Activated naive CD4-positive, alpha-beta T cell treated with anti-CD3 and anti-CD28 coated beads, Interleukin-2, amount 10 ng/mL, durations not matched to agents 7 days and 5 days (primary cell): ENCODE results near the gene SLC20A1.
"Not testable (repeated sequence)": the region's sequence is repeated elsewhere in the genome, so short reads cannot be mapped to it uniquely, and the experiment has no call there.

ENCODE experiments used
- CTCF ChIA-PET: fragments of 350-600 bp; sonication (Branson Sonifier 250); formaldehyde crosslinking; loops from one replicate; lab custom pipeline; 2021; ENCODE audit warnings: antibody characterized with exemption; lab: Charles Lee
- DNase-seq: peaks from one replicate; pipeline ENCODE4 v3.0.0-alpha.2; 2020
- H3K27ac Mint-ChIP-seq: one replicate; pipeline ENCODE4 v1.8.0; 2021; ENCODE audit warnings: mild to moderate bottlenecking, moderate library complexity, mixed read lengths
- H3K27me3 Mint-ChIP-seq: one replicate; pipeline ENCODE4 v1.8.0; 2021; ENCODE audit warnings: mild to moderate bottlenecking, mixed read lengths
- H3K36me3 Mint-ChIP-seq: one replicate; pipeline ENCODE4 v1.8.0; 2021; ENCODE audit warnings: mixed read lengths
- H3K4me1 Mint-ChIP-seq: one replicate; pipeline ENCODE4 v1.8.0; 2021; ENCODE audit warnings: mixed read lengths
- H3K4me3 Mint-ChIP-seq: one replicate; pipeline ENCODE4 v1.8.0; 2021; ENCODE audit warnings: mild to moderate bottlenecking, moderate library complexity, mixed read lengths
- H3K9me3 Mint-ChIP-seq: one replicate; pipeline ENCODE4 v1.8.0; 2021; ENCODE audit warnings: mixed read lengths

The SLC20A1 gene

DNA sequence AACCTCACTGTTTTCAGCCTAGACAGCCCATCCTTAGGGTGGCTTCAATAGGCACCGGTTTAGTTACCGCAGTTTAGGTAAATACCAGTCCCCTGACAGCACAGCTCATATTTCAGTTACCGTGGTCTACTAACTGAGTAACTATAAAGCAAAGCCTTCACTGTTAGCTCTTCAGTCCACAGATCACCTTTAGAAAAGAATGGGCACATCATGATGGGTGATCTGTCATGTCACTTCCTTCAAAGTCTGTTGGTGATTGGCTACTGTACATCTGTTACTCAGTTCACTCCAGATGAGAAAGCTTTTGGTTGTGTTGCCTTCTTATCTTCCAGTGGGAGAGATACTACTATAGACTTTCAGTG is 21.0 kb downstream of the SLC20A1 start:
- Mint-ChIP-seq H3K27ac (no peak overlapping the region), H3K4me1 (peaks cover 2% of the 10 kb centered on the region), H3K36me3 (peaks cover 35% of the 10 kb centered on the region), H3K4me3 (no peak overlapping the region), H3K9me3 (no peaks in the 10 kb centered on the region), H3K27me3 (no peaks in the 10 kb centered on the region)
- CTCF ChIA-PET = interaction anchor here (1.8 kb wide), 2 partner anchors 12 to 24 kb away, joined by 5 to 7 read pairs; no protein-coding TSS in a partner anchor
- no peak for DNase-seq

DNA sequence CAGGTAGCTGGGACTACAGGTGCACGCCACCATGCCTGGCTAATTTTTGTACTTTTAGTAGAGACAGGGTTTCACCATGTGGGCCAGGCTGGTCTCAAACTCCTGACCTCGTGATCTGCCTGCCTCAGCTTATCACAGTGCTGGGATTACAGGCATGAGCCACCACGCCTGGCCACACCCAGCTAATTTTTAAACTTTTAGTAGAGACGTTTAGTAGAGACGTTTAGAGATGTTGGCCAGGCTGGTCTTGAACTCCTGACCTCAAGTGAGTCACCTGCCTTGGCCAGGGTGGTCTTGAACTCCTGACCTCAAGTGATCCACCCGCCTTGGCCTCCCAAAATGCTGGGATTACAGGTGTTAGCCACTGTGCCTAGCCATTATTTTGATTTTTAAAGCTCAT is 21.8 kb downstream of the SLC20A1 start:
- H3K36me3 Mint-ChIP-seq = peaks cover 30% of the 10 kb centered on the region
- not testable (repeated sequence) for H3K27ac Mint-ChIP-seq, H3K27me3 Mint-ChIP-seq, H3K9me3 Mint-ChIP-seq, DNase-seq, H3K4me3 Mint-ChIP-seq, H3K4me1 Mint-ChIP-seq
- CTCF ChIA-PET = interaction anchor here (1.8 kb wide), 2 partner anchors 12 to 23 kb away, joined by 5 to 7 read pairs; no protein-coding TSS in a partner anchor

DNA sequence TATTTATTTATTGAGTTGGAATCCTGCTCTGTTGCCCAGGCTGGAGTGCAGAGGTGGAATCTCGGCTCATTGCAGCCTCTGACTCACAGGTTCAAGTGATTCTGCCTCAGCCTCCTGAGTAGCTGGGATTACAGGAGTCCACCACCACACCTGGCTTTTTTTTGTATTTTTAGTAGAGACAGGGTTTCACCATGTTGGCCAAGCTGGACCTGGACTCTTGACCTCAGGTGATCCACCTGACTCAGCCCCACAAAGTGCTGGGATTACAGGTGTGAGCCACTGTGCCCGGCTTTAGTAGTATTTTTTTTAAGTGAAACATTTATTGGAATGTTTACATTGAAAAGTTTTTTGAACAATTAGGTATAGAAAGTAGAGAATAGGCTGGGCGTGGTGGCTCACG is 23.9 kb downstream of the SLC20A1 start:
- DNase-seq = no peak
- CTCF ChIA-PET = interaction anchor here (1.5 kb wide), 1 partner anchor 23 kb away, joined by 3 read pairs; no protein-coding TSS in a partner anchor
- Mint-ChIP-seq H3K27me3 (peaks cover 10% of the 10 kb centered on the region), H3K36me3 (peaks cover 9% of the 10 kb centered on the region), H3K4me3 (no peak overlapping the region), H3K9me3 (no peaks in the 10 kb centered on the region), H3K27ac (no peak overlapping the region), H3K4me1 (peaks cover 12% of the 10 kb centered on the region)

DNA sequence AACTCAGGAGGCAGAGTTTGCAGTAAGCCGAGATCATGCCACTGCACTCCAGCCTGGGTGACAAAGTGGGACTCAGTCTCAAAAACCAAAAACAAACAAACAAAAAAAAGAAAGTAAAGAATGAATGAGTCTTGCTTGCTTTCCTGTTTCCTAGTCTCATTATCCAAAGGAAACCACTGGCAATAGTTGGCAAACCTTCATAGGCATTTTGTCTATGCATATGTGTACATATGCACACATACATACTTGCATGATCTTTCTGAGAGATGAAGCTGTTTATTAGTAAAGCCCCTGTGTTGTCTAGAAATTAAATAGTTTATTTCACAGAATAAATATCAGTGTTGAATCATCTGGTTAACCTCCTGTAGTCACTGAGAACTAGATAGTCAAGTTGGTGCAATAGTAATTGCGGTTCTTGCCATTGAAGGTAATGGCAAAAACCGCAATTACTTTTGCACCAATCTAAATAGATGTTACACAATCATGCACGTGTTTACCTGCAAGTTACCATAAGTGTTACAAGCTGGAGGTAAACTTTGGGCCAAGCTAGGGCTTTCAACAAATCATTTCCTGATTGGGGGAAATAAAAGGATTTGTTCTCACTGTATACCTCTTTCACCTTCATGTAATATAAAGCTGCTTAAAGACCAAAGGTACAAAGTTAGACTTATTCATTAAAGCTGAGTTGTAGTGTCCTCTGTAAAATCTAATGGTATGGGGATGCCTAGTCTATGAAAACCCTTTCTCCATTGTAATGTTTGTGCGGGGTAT is 24.7 kb downstream of the SLC20A1 start:
- no peak overlapping the region for H3K4me3 Mint-ChIP-seq
- DNase-seq = no peak
- no peaks in the 10 kb centered on the region for H3K9me3 Mint-ChIP-seq
- no peak overlapping the region for H3K27ac Mint-ChIP-seq
- H3K4me1 Mint-ChIP-seq = peaks cover 12% of the 10 kb centered on the region
- peaks cover 14% of the 10 kb centered on the region for H3K27me3 Mint-ChIP-seq
- peaks cover 1% of the 10 kb centered on the region for H3K36me3 Mint-ChIP-seq
- CTCF ChIA-PET = interaction anchor here (0.6 to 1.1 kb wide), 4 partner anchors 11 to 56 kb away, joined by 3 to 5 read pairs (median 3); no protein-coding TSS in a partner anchor

DNA sequence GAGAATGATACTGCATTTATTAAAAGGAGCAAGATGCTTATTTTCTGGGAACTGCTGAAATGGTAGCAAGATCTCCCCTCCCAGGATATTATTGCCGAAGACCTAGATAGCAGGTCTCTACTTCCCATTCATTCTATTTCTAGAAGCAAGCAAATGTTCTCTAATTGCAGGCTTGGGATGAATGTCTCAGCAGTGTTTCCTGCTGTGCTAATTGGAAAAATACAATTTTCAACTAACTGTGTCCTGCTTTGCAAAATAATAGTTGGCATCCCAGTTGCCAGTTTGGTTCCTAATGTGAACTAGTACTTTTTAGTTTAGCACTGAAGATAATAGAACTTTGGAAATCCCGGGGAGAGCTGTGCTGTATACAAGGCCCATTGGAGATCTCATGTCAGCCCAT is 26.1 kb downstream of the SLC20A1 start:
- peaks cover 14% of the 10 kb centered on the region for H3K27me3 Mint-ChIP-seq
- H3K4me1 Mint-ChIP-seq = peaks cover 12% of the 10 kb centered on the region
- CTCF ChIA-PET = interaction anchor here (0.9 to 1.7 kb wide), 2 partner anchors 19 to 54 kb away, joined by 5 to 6 read pairs; no protein-coding TSS in a partner anchor
- H3K36me3 Mint-ChIP-seq = no peaks in the 10 kb centered on the region
- H3K9me3 Mint-ChIP-seq = no peaks in the 10 kb centered on the region
- DNase-seq = no peak
- no peak overlapping the region for H3K27ac Mint-ChIP-seq
- H3K4me3 Mint-ChIP-seq = no peak overlapping the region

DNA sequence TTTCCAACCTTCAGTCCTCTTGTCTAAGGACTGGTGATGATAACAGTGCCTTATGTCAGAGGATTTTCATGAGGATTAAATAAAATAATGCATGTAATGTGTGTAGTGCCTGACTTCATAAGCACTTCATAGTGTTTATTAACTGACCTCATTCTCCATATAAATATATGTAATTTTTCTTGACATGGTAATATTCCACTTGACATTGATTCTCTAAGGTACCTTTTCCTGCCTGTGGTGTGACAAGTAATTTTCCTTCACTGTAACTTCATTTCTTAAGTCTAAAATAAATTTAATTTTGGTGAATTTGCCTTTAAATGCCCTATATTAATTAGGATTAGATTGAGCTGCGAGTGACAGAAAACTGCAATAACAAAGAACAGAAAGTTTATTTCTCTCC is 27.3 kb downstream of the SLC20A1 start:
- Mint-ChIP-seq H3K4me1 (peaks cover 12% of the 10 kb centered on the region), H3K9me3 (no peaks in the 10 kb centered on the region), H3K27ac (no peak overlapping the region), H3K27me3 (peaks cover 17% of the 10 kb centered on the region), H3K36me3 (no peaks in the 10 kb centered on the region), H3K4me3 (no peak overlapping the region)
- DNase-seq = no peak
- CTCF ChIA-PET = interaction anchor here (1.1 to 1.8 kb wide), 2 partner anchors 18 to 53 kb away, joined by 3 to 4 read pairs; no protein-coding TSS in a partner anchor

DNA sequence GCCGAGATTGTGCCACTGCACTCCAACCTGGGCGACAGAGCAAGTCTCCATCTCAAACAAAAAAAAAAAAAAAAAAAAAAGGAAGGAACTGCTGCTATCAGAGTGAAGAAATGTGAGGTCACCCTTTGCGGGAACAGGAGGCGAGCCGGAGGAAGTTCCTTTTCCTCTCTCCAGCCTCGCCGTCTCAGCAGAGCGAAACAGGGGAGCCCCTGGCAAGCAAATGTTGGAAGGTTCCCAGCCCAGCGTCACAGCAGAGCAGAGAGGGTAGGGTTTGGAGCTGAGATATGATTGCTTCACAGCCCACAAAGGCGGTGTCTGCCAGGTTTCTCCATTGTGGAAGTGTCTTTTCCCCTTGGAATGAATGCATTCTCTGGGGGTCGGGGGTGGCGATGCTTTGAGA is 28.5 kb downstream of the SLC20A1 start:
- Mint-ChIP-seq H3K27ac (no peak overlapping the region), H3K27me3 (peaks cover 25% of the 10 kb centered on the region), H3K4me3 (no peak overlapping the region), H3K4me1 (peaks cover 12% of the 10 kb centered on the region), H3K36me3 (no peaks in the 10 kb centered on the region), H3K9me3 (no peaks in the 10 kb centered on the region)
- CTCF ChIA-PET = interaction anchor here (1.1 to 1.8 kb wide), 2 partner anchors 17 to 52 kb away, joined by 3 to 4 read pairs; no protein-coding TSS in a partner anchor
- DNase-seq = no peak

DNA sequence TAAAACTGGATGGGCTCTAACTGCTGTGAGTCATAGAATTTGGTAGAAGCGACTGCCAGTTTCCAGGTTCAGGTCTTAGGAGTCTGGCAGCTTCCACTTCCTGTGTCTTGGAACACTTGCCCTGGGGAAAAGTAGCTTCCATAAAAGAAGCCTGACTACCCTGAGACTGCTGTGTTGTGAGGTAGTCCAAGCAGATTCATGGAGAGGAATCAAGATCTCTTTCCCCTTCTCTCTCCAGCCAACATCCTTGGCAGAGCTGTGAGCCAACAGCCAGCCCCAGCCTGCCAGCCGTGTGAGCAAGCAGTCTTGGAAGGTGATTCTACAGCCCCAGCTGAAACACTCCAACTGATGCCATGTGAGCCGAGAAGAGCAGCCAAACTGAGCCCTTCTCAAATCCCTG is 33.7 kb downstream of the SLC20A1 start:
- no peak for DNase-seq
- Mint-ChIP-seq H3K36me3 (no peaks in the 10 kb centered on the region), H3K4me3 (no peak overlapping the region), H3K4me1 (peaks cover 12% of the 10 kb centered on the region), H3K27ac (no peak overlapping the region), H3K9me3 (no peaks in the 10 kb centered on the region), H3K27me3 (peaks cover 21% of the 10 kb centered on the region)
- CTCF ChIA-PET = interaction anchor here (1.0 to 2.0 kb wide), 4 partner anchors 11 to 46 kb away, joined by 3 to 9 read pairs (median 4); no protein-coding TSS in a partner anchor

DNA sequence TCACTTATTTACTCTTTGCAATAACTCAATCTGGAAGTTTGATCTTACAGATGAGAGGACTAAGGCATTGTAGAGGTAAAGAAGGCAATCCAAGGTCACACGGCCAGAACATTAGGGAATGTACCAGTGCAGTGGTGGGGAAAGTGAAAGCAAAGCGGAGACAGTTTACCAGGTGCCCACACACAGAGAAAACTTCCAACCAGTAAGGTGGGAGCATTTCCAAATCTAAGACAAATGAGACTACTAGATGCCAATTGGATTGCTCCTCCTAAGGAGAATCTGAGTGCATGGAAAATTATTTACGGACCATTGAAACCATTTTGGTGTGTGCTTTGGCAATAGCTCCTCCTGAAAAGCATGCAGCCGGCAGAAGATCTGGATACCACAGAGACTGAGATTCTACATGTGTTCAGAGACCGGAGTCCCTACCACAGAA is 34.9 kb downstream of the SLC20A1 start:
- DNase-seq = no peak
- peaks cover 20% of the 10 kb centered on the region for H3K4me1 Mint-ChIP-seq
- H3K27me3 Mint-ChIP-seq = peaks cover 17% of the 10 kb centered on the region
- no peaks in the 10 kb centered on the region for H3K9me3 Mint-ChIP-seq
- CTCF ChIA-PET = interaction anchor here (1.5 to 1.9 kb wide), 2 partner anchors 10 to 16 kb away, joined by 4 to 9 read pairs; no protein-coding TSS in a partner anchor
- H3K36me3 Mint-ChIP-seq = no peaks in the 10 kb centered on the region
- H3K4me3 Mint-ChIP-seq = no peak overlapping the region
- no peak overlapping the region for H3K27ac Mint-ChIP-seq

DNA sequence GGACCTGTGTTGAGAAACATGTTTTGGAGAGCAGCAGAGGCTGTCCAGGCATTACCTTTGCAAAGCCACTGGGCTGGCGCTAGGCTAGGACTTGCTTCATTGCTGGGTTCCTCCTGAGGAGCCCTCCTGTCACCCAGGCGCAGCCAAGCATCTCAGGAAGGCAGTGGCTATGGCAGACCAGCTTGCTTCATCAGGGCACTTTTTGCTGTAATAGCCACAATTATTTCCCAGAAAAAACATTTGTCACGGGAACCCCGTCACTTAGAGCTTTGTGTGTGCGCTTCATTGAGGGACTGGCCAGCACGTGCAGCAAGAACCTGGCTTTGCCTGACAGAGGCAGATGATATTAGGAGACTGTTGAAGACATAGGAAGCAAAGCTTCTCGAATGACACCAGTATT is 36.4 kb downstream of the SLC20A1 start:
- H3K9me3 Mint-ChIP-seq = no peaks in the 10 kb centered on the region
- H3K36me3 Mint-ChIP-seq = no peaks in the 10 kb centered on the region
- CTCF ChIA-PET = interaction anchor here (0.8 to 0.9 kb wide), 3 partner anchors 8 to 56 kb away, joined by 3 read pairs; no protein-coding TSS in a partner anchor
- H3K4me1 Mint-ChIP-seq = peaks cover 29% of the 10 kb centered on the region
- peaks cover 17% of the 10 kb centered on the region for H3K27me3 Mint-ChIP-seq
- no peak overlapping the region for H3K27ac Mint-ChIP-seq
- no peak for DNase-seq
- H3K4me3 Mint-ChIP-seq = no peak overlapping the region

DNA sequence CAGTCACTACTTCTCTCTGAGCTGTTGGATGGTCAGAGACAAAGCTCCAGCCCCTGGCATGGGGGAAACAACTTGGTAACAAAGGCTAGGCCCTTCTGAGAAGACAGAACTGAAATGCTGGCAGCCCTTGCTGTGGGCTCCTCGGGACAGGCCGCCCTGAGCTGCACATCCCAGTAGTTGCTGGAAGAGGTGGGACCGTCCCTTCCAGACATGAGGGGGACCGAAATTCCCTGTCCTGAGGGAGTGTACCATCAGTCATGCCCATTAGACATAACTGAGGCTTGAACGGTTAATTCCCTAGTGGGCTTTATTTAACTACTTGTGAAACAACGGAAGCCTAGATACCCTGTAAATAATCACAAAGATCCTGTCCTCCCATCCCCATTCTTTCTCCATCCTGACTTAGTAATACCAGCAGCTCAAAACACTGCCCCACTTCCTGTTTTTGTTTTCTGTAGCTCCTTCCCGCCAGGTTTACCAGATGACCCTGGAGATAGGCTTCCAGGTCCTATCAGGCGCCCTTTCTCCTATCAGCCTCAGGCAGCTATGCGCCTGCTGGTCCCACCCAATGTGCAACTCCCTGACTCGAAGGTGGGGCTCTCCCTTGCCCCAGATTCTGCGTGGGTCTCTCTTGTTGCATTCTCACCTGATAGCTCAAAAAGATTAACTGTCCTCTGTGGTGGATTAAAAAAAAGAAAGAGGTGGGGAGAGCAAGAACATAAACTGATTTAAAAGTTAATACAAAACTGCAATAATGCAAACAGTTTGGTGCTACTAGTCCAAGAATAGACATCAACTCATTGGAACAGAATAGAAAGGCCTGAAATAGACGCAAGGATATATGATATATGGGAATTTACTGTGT is 38.0 kb downstream of the SLC20A1 start:
- Mint-ChIP-seq H3K27me3 (peaks cover 17% of the 10 kb centered on the region), H3K27ac (no peak overlapping the region), H3K4me3 (no peak overlapping the region), H3K36me3 (no peaks in the 10 kb centered on the region), H3K4me1 (peaks cover 29% of the 10 kb centered on the region), H3K9me3 (no peaks in the 10 kb centered on the region)
- DNase-seq = no peak
- CTCF ChIA-PET = interaction anchor here (0.8 kb wide), 2 partner anchors 8 to 84 kb away, joined by 3 to 4 read pairs; no protein-coding TSS in a partner anchor

DNA sequence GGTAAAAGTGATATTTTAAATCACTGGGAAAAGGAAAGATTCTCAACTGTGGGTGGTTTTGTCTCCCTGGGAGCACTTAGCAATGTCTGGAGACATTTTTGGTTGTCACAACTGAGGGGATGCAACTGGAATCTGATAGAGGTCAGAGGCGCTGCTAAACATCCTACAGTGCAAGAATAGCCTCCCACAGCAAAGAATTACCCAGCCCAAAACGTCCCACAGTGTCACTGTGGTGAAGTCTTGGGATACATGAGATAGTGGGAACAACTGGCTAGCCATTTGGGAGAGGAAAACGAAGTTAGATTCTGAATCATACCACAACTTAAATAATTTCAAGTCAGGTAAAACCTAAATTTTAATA is 38.7 kb downstream of the SLC20A1 start:
- Mint-ChIP-seq H3K27me3 (peaks cover 18% of the 10 kb centered on the region), H3K4me1 (peaks cover 29% of the 10 kb centered on the region), H3K9me3 (no peaks in the 10 kb centered on the region), H3K36me3 (no peaks in the 10 kb centered on the region), H3K27ac (no peak overlapping the region), H3K4me3 (no peak overlapping the region)
- no peak for DNase-seq
- CTCF ChIA-PET = interaction anchor here (1.5 kb wide), 1 partner anchor 22 kb away, joined by 4 read pairs; no protein-coding TSS in a partner anchor

DNA sequence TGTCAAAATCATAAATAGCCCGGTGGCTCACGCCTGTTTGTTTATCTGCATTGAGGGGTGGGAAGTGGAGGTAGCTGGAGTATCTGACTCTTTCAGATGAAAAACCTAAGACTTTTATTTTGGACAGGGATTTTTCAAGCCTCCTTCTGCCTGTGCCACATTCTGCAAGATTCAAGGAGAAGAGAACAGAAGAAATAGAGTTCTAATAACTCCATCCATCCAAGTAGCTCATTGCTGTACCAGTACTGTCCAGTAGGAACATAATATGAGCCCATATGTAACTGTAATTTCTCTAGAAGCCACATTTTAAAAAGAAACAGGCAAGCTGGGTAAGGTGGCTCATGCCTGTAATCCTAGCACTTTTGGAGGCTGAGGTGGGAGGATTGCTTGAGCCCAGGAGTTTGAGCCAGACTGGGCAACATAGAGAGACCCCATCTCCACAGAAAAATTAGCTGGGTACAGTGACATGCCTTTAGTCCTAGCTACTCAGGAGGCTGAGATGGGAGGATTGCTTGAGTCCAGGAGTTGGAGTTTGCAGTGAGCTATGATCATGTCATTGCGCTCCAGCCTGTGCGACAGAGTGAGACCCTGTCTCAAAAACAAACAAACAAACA is 39.6 kb downstream of the SLC20A1 start:
- no peak overlapping the region for H3K4me3 Mint-ChIP-seq
- CTCF ChIA-PET = interaction anchor here (0.7 to 9.9 kb wide), 4 partner anchors 9 to 85 kb away, joined by 3 to 94 read pairs (median 4); no protein-coding TSS in a partner anchor
- peaks cover 29% of the 10 kb centered on the region for H3K4me1 Mint-ChIP-seq
- peaks cover 17% of the 10 kb centered on the region for H3K27me3 Mint-ChIP-seq
- no peaks in the 10 kb centered on the region for H3K36me3 Mint-ChIP-seq
- H3K9me3 Mint-ChIP-seq = no peaks in the 10 kb centered on the region
- H3K27ac Mint-ChIP-seq = no peak overlapping the region
- no peak for DNase-seq
